H9 (cell line): ENCODE data around the gene ARHGAP26. TPM values are rescaled to one million over a fixed set of nuclear protein-coding genes. Genes with fewer than 3 reads are reported as not detected.

Experiments used
- DNase-seq: peaks from one replicate; pipeline ENCODE4 v3.0.0-alpha.2; 2017
- H2AFZ ChIP-seq: one replicate; pipeline ENCODE4 v1.6.1; 2013; ENCODE audit warnings: mild to moderate bottlenecking, low read length, control low read depth, moderate library complexity
- H2AK5ac ChIP-seq: 2 replicates; pipeline ENCODE4 v1.6.1; 2013; ENCODE audit warnings: low read length, control low read depth, mixed read lengths; ENCODE audit not compliant: insufficient read length
- H2BK120ac ChIP-seq: one replicate; pipeline ENCODE4 v1.6.1; 2013; ENCODE audit warnings: low read depth, mild to moderate bottlenecking, low read length, control low read depth, inconsistent platforms; ENCODE audit not compliant: poor library complexity, severe bottlenecking
- H2BK12ac ChIP-seq: 2 replicates; pipeline ENCODE4 v1.6.1; 2013; ENCODE audit warnings: low read length, control low read depth, mixed read lengths, low read depth; ENCODE audit not compliant: insufficient read length
- H2BK15ac ChIP-seq: 2 replicates; pipeline ENCODE4 v1.6.1; 2013; ENCODE audit warnings: low read depth, low read length, control low read depth
- H2BK20ac ChIP-seq: one replicate; pipeline ENCODE4 v1.6.1; 2013; ENCODE audit warnings: low read depth, mild to moderate bottlenecking, low read length, control low read depth, inconsistent platforms; ENCODE audit not compliant: poor library complexity, severe bottlenecking
- H2BK5ac ChIP-seq: 2 replicates; pipeline ENCODE4 v1.6.1; 2013; ENCODE audit warnings: low read length, control low read depth, mixed read lengths; ENCODE audit not compliant: insufficient read length
- H3K14ac ChIP-seq: 2 replicates; pipeline ENCODE4 v1.6.1; 2013; ENCODE audit warnings: low read length, control low read depth; ENCODE audit not compliant: insufficient read depth
- H3K18ac ChIP-seq: 2 replicates; pipeline ENCODE4 v1.6.1; 2013; ENCODE audit warnings: low read depth, mild to moderate bottlenecking, mixed read lengths, low read length, control low read depth; ENCODE audit not compliant: insufficient read length
- H3K23ac ChIP-seq: 2 replicates; pipeline ENCODE4 v1.6.1; 2013; ENCODE audit warnings: low read length, control low read depth, mixed read lengths, low read depth; ENCODE audit not compliant: insufficient read length
- H3K23me2 ChIP-seq: 2 replicates; pipeline ENCODE4 v1.6.1; 2013; ENCODE audit warnings: low read depth, mild to moderate bottlenecking, mixed read lengths, low read length, control low read depth; ENCODE audit not compliant: insufficient read length, poor library complexity, severe bottlenecking
- H3K27ac ChIP-seq: 2 replicates; pipeline ENCODE4 v1.5.1; 2013; ENCODE audit warnings: low read length, control low read depth, mixed read lengths, low read depth; ENCODE audit not compliant: insufficient read length
- H3K27me3 ChIP-seq: 2 replicates; pipeline ENCODE4 v1.6.1; 2013; ENCODE audit warnings: low read length, control low read depth, inconsistent platforms; ENCODE audit not compliant: insufficient read depth
- H3K4ac ChIP-seq: 2 replicates; pipeline ENCODE4 v1.6.1; 2013; ENCODE audit warnings: low read depth, mild to moderate bottlenecking, control low read depth, inconsistent platforms, low read length, moderate library complexity
- H3K4me1 ChIP-seq: 2 replicates; pipeline ENCODE4 v1.6.1; 2013; ENCODE audit warnings: low read length, control low read depth, inconsistent platforms; ENCODE audit not compliant: insufficient read depth
- H3K4me2 ChIP-seq: 2 replicates; pipeline ENCODE4 v1.6.1; 2013; ENCODE audit warnings: low read length, control low read depth, mixed read lengths; ENCODE audit not compliant: insufficient read length, insufficient read depth
- H3K56ac ChIP-seq: 2 replicates; pipeline ENCODE4 v1.6.1; 2013; ENCODE audit warnings: low read depth, mild to moderate bottlenecking, mixed read lengths, low read length, control low read depth; ENCODE audit not compliant: insufficient read length
- H3K79me1 ChIP-seq: 2 replicates; pipeline ENCODE4 v1.6.1; 2013; ENCODE audit warnings: low read depth, mild to moderate bottlenecking, moderate library complexity, low read length, control low read depth, inconsistent platforms; ENCODE audit not compliant: insufficient read depth, poor library complexity, severe bottlenecking
- H3K79me2 ChIP-seq: 2 replicates; pipeline ENCODE4 v1.6.1; 2013; ENCODE audit warnings: low read length, control low read depth, inconsistent platforms; ENCODE audit not compliant: insufficient read depth
- H3K9ac ChIP-seq: 2 replicates; pipeline ENCODE4 v1.6.1; 2013; ENCODE audit warnings: low read length, control low read depth, mixed read lengths; ENCODE audit not compliant: insufficient read length; ENCODE audit errors: extremely low read depth
- H3K9me3 ChIP-seq: one replicate; pipeline ENCODE4 v1.6.1; 2013; ENCODE audit warnings: low read depth, low read length, inconsistent platforms; ENCODE audit not compliant: control insufficient read depth
- H3T11ph ChIP-seq: one replicate; pipeline ENCODE4 v1.6.1; 2013; ENCODE audit warnings: mild to moderate bottlenecking, low read length, control low read depth, inconsistent platforms
- H4K20me1 ChIP-seq: one replicate; pipeline ENCODE4 v1.6.1; 2013; ENCODE audit not compliant: control insufficient read depth, insufficient read length, insufficient read depth
- H4K5ac ChIP-seq: 2 replicates; pipeline ENCODE4 v1.6.1; 2013; ENCODE audit warnings: low read depth, mild to moderate bottlenecking, mixed read lengths, low read length, control low read depth; ENCODE audit not compliant: insufficient read length
- H4K8ac ChIP-seq: replicated peaks from 2 replicates; pipeline ENCODE4 v1.6.1; 2013; ENCODE audit warnings: low read length, control low read depth, mixed read lengths, low read depth; ENCODE audit not compliant: insufficient read length
- H4K91ac ChIP-seq: 2 replicates; pipeline ENCODE4 v1.6.1; 2013; ENCODE audit warnings: low read depth, mild to moderate bottlenecking, moderate library complexity, mixed read lengths, low read length, control low read depth; ENCODE audit not compliant: insufficient read length
- H3K27ac Mint-ChIP-seq, 3 experiments: 2 replicates in 2 of 3; 3 replicates in 1 of 3; pipeline ENCODE4 v1.8.0; 2020 to 2021; ENCODE audit warnings: mixed read lengths in 3 of 3, mild to moderate bottlenecking in 1 of 3, moderate library complexity in 1 of 3
- H3K27me3 Mint-ChIP-seq: 2 replicates; pipeline ENCODE4 v1.8.0; 2021; ENCODE audit warnings: low read depth, mild to moderate bottlenecking, moderate library complexity, mixed read lengths
- H3K36me3 Mint-ChIP-seq, 3 experiments: 2 replicates in 2 of 3; 3 replicates in 1 of 3; pipeline ENCODE4 v1.8.0; 2020 to 2021; ENCODE audit warnings: low read depth in 3 of 3, mixed read lengths in 3 of 3; ENCODE audit not compliant: insufficient read depth in 1 of 3
- H3K4me1 Mint-ChIP-seq, 2 experiments: 2 replicates each; pipeline ENCODE4 v1.8.0; 2020; ENCODE audit warnings: mixed read lengths in 2 of 2
- H3K4me3 Mint-ChIP-seq, 2 experiments: 2 replicates in 1 of 2; 3 replicates in 1 of 2; pipeline ENCODE4 v1.8.0; 2020 to 2021; ENCODE audit warnings: mild to moderate bottlenecking in 2 of 2, mixed read lengths in 2 of 2, moderate library complexity in 1 of 2
- H3K9me3 Mint-ChIP-seq, 2 experiments: 2 replicates in 1 of 2; 3 replicates in 1 of 2; pipeline ENCODE4 v1.8.0; 2020; ENCODE audit warnings: mild to moderate bottlenecking in 2 of 2, mixed read lengths in 2 of 2, moderate library complexity in 1 of 2
- WGBS: extraction: QIAGEN DNeasy Blood & Tissue Kit; methylation state at CpG from one replicate; pipeline ENCODE4 v1.1.7; 2013; ENCODE audit warnings: missing lambda C conversion rate, low lambda C conversion rate, mixed read lengths; ENCODE audit not compliant: insufficient read length; ENCODE audit errors: extremely low coverage; 5-methylcytosine and 5-hydroxymethylcytosine counted together
- total RNA-seq: library from RNA; stranded (reverse); gene quantifications from 2 replicates; pipeline ENCODE4 v1.2.1, GENCODE V29; 2021
- TF ChIP-seq, protein P1 (sequence below): fragments of 200-600 bp; sonication (generic); conservative IDR thresholded peaks from 3 replicates; pipeline ENCODE4 v1.8.0; 2021; ENCODE audit warnings: antibody characterized with exemption, mild to moderate bottlenecking

ARHGAP26 gene
- total RNA-seq, 1 experiment from 2014 or later, result 13.8 TPM

DNA sequence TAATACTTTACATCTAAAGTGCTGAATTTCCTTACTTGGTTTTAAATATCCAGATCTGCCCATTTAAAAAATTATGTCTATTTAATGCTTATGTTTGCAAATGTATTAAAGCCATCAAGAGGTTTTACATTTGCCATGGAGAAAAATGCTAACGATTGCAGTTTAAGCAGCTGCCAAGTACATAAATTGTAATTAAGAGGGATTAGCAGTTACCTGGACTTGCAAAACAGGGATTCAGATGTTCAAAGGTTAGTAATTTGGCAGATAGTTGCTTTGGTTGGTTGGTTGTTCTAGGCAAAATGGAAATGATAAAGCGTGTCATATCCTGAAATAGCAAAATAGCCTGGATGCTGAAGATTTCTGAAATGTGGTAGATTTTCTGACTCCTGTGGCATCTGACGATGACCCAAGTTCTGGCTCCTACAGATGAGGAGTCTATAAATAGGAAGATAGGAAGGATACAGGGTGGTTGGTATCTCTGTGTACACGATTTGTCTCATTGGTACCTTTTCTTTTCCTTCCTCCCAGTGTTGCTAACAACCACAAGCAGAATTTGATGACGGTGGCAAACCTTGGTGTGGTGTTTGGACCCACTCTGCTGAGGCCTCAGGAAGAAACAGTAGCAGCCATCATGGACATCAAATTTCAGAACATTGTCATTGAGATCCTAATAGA, 350.4 kb downstream of the ARHGAP26 start:
- H4K5ac ChIP-seq, result no peak overlapping the region

More for the DNA sequence above, 350.4 kb downstream of the ARHGAP26 start:
- no peak overlapping the region for H2BK12ac ChIP-seq
- peaks cover 9% of the 10 kb centered on the region for H3K4me1 ChIP-seq
- no peaks in the 10 kb centered on the region for H4K20me1 ChIP-seq
- H3K18ac ChIP-seq, result no peak overlapping the region
- H3T11ph ChIP-seq, result no peak overlapping the region
- no peak for DNase-seq
- no peak overlapping the region for H2AFZ ChIP-seq
- no peak overlapping the region for H3K9ac ChIP-seq
- H2BK15ac ChIP-seq, result no peak overlapping the region
- no peak overlapping the region for H2BK5ac ChIP-seq
- WGBS, result no CpG with 5 or more reads among the region's 5 CpGs
- no peaks in the 10 kb centered on the region for H3K79me1 ChIP-seq
- H3K27me3 ChIP-seq, result no peaks in the 10 kb centered on the region
- no peaks in the 10 kb centered on the region for H3K23me2 ChIP-seq
- H2AK5ac ChIP-seq, result no peak overlapping the region
- H3K56ac ChIP-seq, result no peak overlapping the region
- H4K8ac ChIP-seq, result no peak overlapping the region
- no peak overlapping the region for H3K14ac ChIP-seq
- no peak overlapping the region for H3K4ac ChIP-seq
- peaks cover 14 to 16% (median 15%) of the 10 kb centered on the region in 3 experiments for H3K36me3 Mint-ChIP-seq
- no peaks in the 10 kb centered on the region for H3K27me3 Mint-ChIP-seq
- no peak overlapping the region for H3K27ac ChIP-seq
- no peak overlapping the region for H3K4me3 Mint-ChIP-seq
- H3K23ac ChIP-seq, result no peak overlapping the region
- no peaks in the 10 kb centered on the region for H3K79me2 ChIP-seq
- TF ChIP-seq, protein P1, sequence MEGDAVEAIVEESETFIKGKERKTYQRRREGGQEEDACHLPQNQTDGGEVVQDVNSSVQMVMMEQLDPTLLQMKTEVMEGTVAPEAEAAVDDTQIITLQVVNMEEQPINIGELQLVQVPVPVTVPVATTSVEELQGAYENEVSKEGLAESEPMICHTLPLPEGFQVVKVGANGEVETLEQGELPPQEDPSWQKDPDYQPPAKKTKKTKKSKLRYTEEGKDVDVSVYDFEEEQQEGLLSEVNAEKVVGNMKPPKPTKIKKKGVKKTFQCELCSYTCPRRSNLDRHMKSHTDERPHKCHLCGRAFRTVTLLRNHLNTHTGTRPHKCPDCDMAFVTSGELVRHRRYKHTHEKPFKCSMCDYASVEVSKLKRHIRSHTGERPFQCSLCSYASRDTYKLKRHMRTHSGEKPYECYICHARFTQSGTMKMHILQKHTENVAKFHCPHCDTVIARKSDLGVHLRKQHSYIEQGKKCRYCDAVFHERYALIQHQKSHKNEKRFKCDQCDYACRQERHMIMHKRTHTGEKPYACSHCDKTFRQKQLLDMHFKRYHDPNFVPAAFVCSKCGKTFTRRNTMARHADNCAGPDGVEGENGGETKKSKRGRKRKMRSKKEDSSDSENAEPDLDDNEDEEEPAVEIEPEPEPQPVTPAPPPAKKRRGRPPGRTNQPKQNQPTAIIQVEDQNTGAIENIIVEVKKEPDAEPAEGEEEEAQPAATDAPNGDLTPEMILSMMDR, result no peak
- no peak overlapping the region for H2BK20ac ChIP-seq
- H4K91ac ChIP-seq, result no peak overlapping the region
- peak overlapping the region in 1 of 3 experiments; percentile 83; a peak in 3 of 7 replicates for H3K27ac Mint-ChIP-seq
- H2BK120ac ChIP-seq, result no peak overlapping the region
- H3K4me2 ChIP-seq, result no peak overlapping the region
- peaks cover 3 to 8% of the 10 kb centered on the region in 2 experiments; a peak in 2 of 5 replicates for H3K9me3 Mint-ChIP-seq
- peaks cover 37 to 47% of the 10 kb centered on the region in 2 experiments for H3K4me1 Mint-ChIP-seq
- no peaks in the 10 kb centered on the region for H3K9me3 ChIP-seq
